DOHH2 (cell line): ENCODE measurements around the gene C12orf76.

Source experiments
- CTCF ChIP-seq: fragments of 200-600 bp; sonication (generic); IDR thresholded peaks from one replicate; pipeline ENCODE4 v1.5.1; 2014; ENCODE audit warnings: antibody characterized with exemption, mild to moderate bottlenecking, low read depth, low read length; ENCODE audit not compliant: poor library complexity, severe bottlenecking
- EZH2phosphoT487 ChIP-seq: fragments of 200-600 bp; sonication (generic); IDR thresholded peaks from 2 replicates; pipeline ENCODE4 v1.6.1; 2017; ENCODE audit warnings: borderline replicate concordance, mild to moderate bottlenecking, antibody characterized with exemption, low read length, moderate library complexity, mixed read lengths

- no peak for TF ChIP-seq CTCF
- TF ChIP-seq EZH2phosphoT487: no peak
These were observed 23.6 kb upstream of the C12orf76 start for GRCh38 chr12:110071967-110072366.
